Measurements from ENCODE around the gene SKOR1.

SKOR1 gene

GRCh38 chr15:67845974-67846373 lies 20.7 kb downstream of the SKOR1 start:
- no peak for TF ChIP-seq CTCF (conservative IDR thresholded peaks at IDR 0.05; ENCODE audit: control insufficient read depth, insufficient read depth, low read depth, low read length)
- H3K4me3 ChIP-seq (ENCODE audit: control insufficient read depth, low read depth, low read length) = no peak overlapping the region
- no peak for DNase-seq (ENCODE audit: low read depth)

DNA sequence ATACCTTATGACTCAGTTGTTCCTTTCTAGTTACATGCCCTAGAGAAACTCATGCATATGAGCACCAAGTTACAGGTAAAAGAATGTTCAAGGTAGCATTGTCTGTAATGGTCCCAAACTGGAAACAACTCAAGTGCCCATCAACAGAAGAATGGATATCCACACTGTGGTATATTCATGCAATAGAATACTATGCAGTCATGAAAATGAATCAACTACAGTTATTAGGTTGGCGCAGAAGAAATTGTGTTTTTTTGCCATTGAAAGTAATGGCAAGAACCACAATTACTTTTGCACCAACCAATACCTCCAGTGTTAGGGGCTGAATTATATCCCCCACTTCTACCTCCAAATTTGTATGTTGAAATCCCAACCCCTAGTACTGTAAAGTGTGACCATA lies 24.2 kb downstream of the SKOR1 start:
- no peak for TF ChIP-seq CTCF (conservative IDR thresholded peaks at IDR 0.05; ENCODE audit: control insufficient read depth, insufficient read depth, low read depth, low read length)

DNA sequence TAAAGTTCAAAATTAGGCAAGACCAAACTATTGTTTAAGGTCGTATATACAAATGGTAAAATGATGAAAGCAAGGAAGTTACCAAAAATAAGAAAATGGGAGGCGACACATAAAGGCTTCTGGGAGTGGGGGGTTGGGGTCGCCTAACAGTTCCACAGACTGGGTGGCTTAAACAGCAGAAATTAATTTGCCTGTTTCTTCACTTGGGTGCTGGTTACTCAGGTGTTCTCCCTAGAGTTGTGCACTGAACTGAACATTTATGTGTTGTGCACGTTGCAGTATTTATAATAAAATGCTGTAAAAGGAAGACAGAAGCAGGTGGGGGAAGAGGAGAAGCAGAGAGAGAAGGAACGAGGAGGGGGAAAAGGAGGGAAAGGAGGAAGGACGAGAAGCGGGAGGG lies 25.0 kb downstream of the SKOR1 start:
- no peak overlapping the region for H3K4me3 ChIP-seq (ENCODE audit: control insufficient read depth, low read depth, low read length)
- DNase-seq (ENCODE audit: low read depth) = no peak
- TF ChIP-seq CTCF (conservative IDR thresholded peaks at IDR 0.05; ENCODE audit: control insufficient read depth, insufficient read depth, low read depth, low read length) = no peak

More for the DNA sequence above, 24.2 kb downstream of the SKOR1 start:
- DNase-seq (ENCODE audit: low read depth) = no peak
- no peak overlapping the region for H3K4me3 ChIP-seq (ENCODE audit: control insufficient read depth, low read depth, low read length)

GRCh38 chr15:67850994-67851571 lies 25.8 kb downstream of the SKOR1 start:
- H3K4me3 ChIP-seq (ENCODE audit: control insufficient read depth, low read depth, low read length) = no peak overlapping the region

DNA sequence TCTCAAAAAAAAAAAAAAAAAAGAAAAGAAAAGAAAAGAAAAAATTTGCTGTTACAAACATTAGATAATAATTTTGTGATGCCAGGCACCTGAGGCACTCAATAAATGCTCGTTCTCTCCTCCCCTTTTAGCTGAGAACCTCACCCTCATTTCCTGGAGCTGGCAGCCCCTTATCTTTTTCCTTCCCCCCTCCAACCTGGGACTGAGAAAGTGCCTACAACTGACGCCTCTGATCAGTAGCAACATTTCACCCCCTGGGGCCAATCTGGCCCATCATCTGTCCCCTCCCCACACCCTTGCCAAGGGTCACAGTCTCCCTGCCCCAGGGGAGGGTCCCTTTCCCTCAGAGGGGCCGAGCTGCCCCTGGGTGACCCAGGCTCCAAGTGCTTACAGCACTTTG lies 27.1 kb downstream of the SKOR1 start:
- no peak for DNase-seq (ENCODE audit: low read depth)
- TF ChIP-seq CTCF (conservative IDR thresholded peaks at IDR 0.05; ENCODE audit: control insufficient read depth, insufficient read depth, low read depth, low read length) = no peak
- H3K4me3 ChIP-seq (ENCODE audit: control insufficient read depth, low read depth, low read length) = no peak overlapping the region

More at GRCh38 chr15:67850994-67851571, 25.8 kb downstream of the SKOR1 start:
- TF ChIP-seq CTCF (conservative IDR thresholded peaks at IDR 0.05; ENCODE audit: control insufficient read depth, insufficient read depth, low read depth, low read length) = no peak
- peak; percentile 56 for DNase-seq (ENCODE audit: low read depth)

- no peak for DNase-seq (ENCODE audit: low read depth)
- no peak for TF ChIP-seq CTCF (conservative IDR thresholded peaks at IDR 0.05; ENCODE audit: control insufficient read depth, insufficient read depth, low read depth, low read length)
- no peak overlapping the region for H3K4me3 ChIP-seq (ENCODE audit: control insufficient read depth, low read depth, low read length)
Measured at GRCh38 chr15:67853454-67853853, 28.1 kb downstream of the SKOR1 start.

- no peak overlapping the region for H3K4me3 ChIP-seq (ENCODE audit: control insufficient read depth, low read depth, low read length)
- DNase-seq (ENCODE audit: low read depth) = no peak
- TF ChIP-seq CTCF (conservative IDR thresholded peaks at IDR 0.05; ENCODE audit: control insufficient read depth, insufficient read depth, low read depth, low read length) = no peak
Measured at GRCh38 chr15:67854358-67854757, 29.0 kb downstream of the SKOR1 start.

All from fibroblast of mammary gland (primary cell).